GM19455 (cell line): ENCODE measurements around the gene FLVCR1.

Experiments
- ATAC-seq: cut with Tn5 transposase; IDR thresholded peaks from one replicate; pipeline ENCODE4 v1.9.1; 2021; ENCODE audit not compliant: unreplicated experiment

FLVCR1 gene

DNA sequence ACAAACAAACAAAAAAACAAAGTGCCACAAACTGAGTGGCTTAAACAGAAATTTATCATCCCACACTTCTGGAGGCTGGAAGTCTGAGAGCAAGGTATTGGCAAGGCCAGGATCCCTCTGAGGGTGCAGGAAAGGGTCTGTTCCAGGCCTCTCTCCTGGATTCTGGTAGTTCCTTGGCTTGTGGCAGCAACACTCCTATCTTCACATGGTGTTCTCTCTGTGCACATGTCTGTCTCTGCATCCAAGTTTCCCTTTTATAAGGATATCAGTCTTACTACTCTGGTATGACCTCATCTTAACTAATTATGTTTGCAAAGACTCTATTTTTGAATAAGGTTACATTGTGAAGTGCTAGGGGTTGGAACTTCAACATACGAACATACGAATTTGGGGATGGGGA is 87.0 kb downstream of the FLVCR1 start:
- no peak for ATAC-seq

- no peak for ATAC-seq
Measured at GRCh38 chr1:212945463-212946160, 87.5 kb downstream of the FLVCR1 start.

- ATAC-seq, result no peak
Measured at GRCh38 chr1:212946872-212947271, 88.8 kb downstream of the FLVCR1 start.
